ENCODE results near the gene MAGEC2. TPM values are rescaled to one million over a fixed set of nuclear protein-coding genes. Genes with fewer than 3 reads are reported as not detected.

MAGEC2 gene
- polyA plus RNA-seq, 1 donor (not counting 4 experiments of a cell fraction or from before 2014, with no cell fraction given), result not detected

GRCh38 chrX:142214081-142214480 is 9.0 kb upstream of the MAGEC2 start:
- Histone ChIP-seq H2AFZ (ENCODE audit: control insufficient read depth, low read length) (peak overlapping the region; percentile 74), H3K27me3 (ENCODE audit: control insufficient read depth, extremely low read depth, insufficient read depth, low read length) (no peaks in the 10 kb centered on the region), H3K9me3 (ENCODE audit: control insufficient read depth, low read depth, low read length) (no peaks in the 10 kb centered on the region), H3K9me1 (ENCODE audit: control insufficient read depth, extremely low read depth, insufficient read depth, low read length) (no peaks in the 10 kb centered on the region), H3K27ac (ENCODE audit: control insufficient read depth, insufficient read depth, low read length) (no peak overlapping the region), H3K9ac (ENCODE audit: control insufficient read depth, extremely low read depth, insufficient read depth, low read length) (no peak overlapping the region), H3K79me2 (ENCODE audit: control insufficient read depth, insufficient read depth, low read length) (no peaks in the 10 kb centered on the region), H3K4me3 (ENCODE audit: control insufficient read depth in 2 of 3, extremely low read depth in 1 of 3, insufficient read depth in 2 of 3, low read depth in 1 of 3, low read length in 3 of 3) (no peak overlapping the region), H4K20me1 (ENCODE audit: control insufficient read depth, extremely low read depth, insufficient read depth, low read length) (no peaks in the 10 kb centered on the region), H3K4me1 (ENCODE audit: control insufficient read depth, extremely low read depth, insufficient read depth, low read length) (peaks cover 5% of the 10 kb centered on the region), H3K4me2 (ENCODE audit: control insufficient read depth, extremely low read depth, insufficient read depth, low read depth, low read length) (no peak overlapping the region), H3K36me3 (ENCODE audit: control insufficient read depth in 2 of 2, extremely low read depth in 1 of 2, insufficient read depth in 2 of 2, low read length in 2 of 2) (no peaks in the 10 kb centered on the region)
- dilution Hi-C loops (cut with MboI; ENCODE audit: extremely low pct_ligation_motif_present, low sequenced_read_pairs), result no loop called here
- FAIRE-seq (peak; percentile 48), DNase-seq (ENCODE audit: low read depth, low spot score) (no peak)
- no peak for TF ChIP-seq EZH2 (IDR thresholded peaks at IDR 0.05; ENCODE audit: low read length)
- TF ChIP-seq CTCF (optimal IDR thresholded peaks at IDR 0.05 in 1 of 3, IDR thresholded peaks at IDR 0.05 in 1 of 3, conservative IDR thresholded peaks at IDR 0.05 in 1 of 3; ENCODE audit: extremely low read depth in 1 of 3, insufficient read depth in 2 of 3, low read length in 3 of 3), result no peak

GRCh38 chrX:142201113-142201512 is 4.0 kb downstream of the MAGEC2 start:
- H3K79me2 ChIP-seq (ENCODE audit: control insufficient read depth, insufficient read depth, low read length), result no peaks in the 10 kb centered on the region
- DNase-seq (ENCODE audit: low read depth, low spot score), result no peak
- H4K20me1 ChIP-seq (ENCODE audit: control insufficient read depth, extremely low read depth, insufficient read depth, low read length), result no peaks in the 10 kb centered on the region
- no peaks in the 10 kb centered on the region for H3K27me3 ChIP-seq (ENCODE audit: control insufficient read depth, extremely low read depth, insufficient read depth, low read length)
- H3K9me3 ChIP-seq (ENCODE audit: control insufficient read depth, low read depth, low read length), result no peaks in the 10 kb centered on the region
- no peaks in the 10 kb centered on the region for H3K36me3 ChIP-seq (ENCODE audit: control insufficient read depth in 2 of 2, extremely low read depth in 1 of 2, insufficient read depth in 2 of 2, low read length in 2 of 2)
- TF ChIP-seq CTCF (optimal IDR thresholded peaks at IDR 0.05 in 1 of 3, IDR thresholded peaks at IDR 0.05 in 1 of 3, conservative IDR thresholded peaks at IDR 0.05 in 1 of 3; ENCODE audit: extremely low read depth in 1 of 3, insufficient read depth in 2 of 3, low read length in 3 of 3), result no peak
- no peak for TF ChIP-seq EZH2 (IDR thresholded peaks at IDR 0.05; ENCODE audit: low read length)
- no peak overlapping the region for H2AFZ ChIP-seq (ENCODE audit: control insufficient read depth, low read length)
- no peaks in the 10 kb centered on the region for H3K9me1 ChIP-seq (ENCODE audit: control insufficient read depth, extremely low read depth, insufficient read depth, low read length)
- H3K4me1 ChIP-seq (ENCODE audit: control insufficient read depth, extremely low read depth, insufficient read depth, low read length), result no peaks in the 10 kb centered on the region
- H3K4me3 ChIP-seq (ENCODE audit: control insufficient read depth in 2 of 3, extremely low read depth in 1 of 3, insufficient read depth in 2 of 3, low read depth in 1 of 3, low read length in 3 of 3), result no peak overlapping the region
- no peak for FAIRE-seq
- no peak overlapping the region for H3K4me2 ChIP-seq (ENCODE audit: control insufficient read depth, extremely low read depth, insufficient read depth, low read depth, low read length)
- no peak overlapping the region for H3K27ac ChIP-seq (ENCODE audit: control insufficient read depth, insufficient read depth, low read length)
- no peak overlapping the region for H3K9ac ChIP-seq (ENCODE audit: control insufficient read depth, extremely low read depth, insufficient read depth, low read length)
- dilution Hi-C loops (cut with MboI; ENCODE audit: extremely low pct_ligation_motif_present, low sequenced_read_pairs), result no loop called here

All from keratinocyte (primary cell).